NCI-H2107 (cell line): Measurements from ENCODE around the gene ANO1.
"Not testable (repeated sequence)": the region's sequence is repeated elsewhere in the genome, so short reads cannot be mapped to it uniquely, and the experiment has no call there.

ENCODE experiments used
- DNase-seq: peaks from one replicate; lab custom pipeline; 2025; lab: John Stamatoyannopoulos, UW

Gene ANO1

DNA sequence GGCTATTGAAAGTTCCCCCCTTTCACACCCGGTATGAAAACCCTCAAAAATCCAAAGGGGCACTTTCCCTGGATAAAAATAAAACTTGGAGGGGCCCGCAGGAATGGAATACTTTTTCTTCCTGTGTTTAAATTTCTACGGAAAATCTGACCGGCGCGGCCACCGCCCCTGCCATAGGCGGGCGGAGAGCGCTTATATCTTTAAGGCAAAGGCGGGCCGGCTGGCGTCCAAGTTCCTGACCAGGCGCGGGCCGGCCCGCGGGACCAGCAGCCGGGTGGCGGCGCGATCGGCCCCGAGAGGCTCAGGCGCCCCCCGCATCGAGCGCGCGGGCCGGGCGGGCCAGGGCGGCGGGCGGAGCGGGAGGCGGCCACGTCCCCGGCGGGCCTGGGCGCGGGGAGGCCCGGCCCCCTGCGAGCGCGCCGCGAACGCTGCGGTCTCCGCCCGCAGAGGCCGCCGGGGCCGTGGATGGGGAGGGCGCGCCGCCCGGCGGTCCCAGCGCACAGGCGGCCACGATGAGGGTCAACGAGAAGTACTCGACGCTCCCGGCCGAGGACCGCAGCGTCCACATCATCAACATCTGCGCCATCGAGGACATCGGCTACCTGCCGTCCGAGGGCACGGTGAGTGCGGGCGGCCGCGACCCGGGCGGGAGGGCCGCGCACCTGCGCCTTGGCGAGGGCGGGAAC is at the start of gene ANO1:
Gene ANO1 (plus strand): TSS at position 223 of the 686 bp plus-strand sequence. CDS start 290 bp downstream, at position 513.
- no peak for DNase-seq

- no peak for DNase-seq
These were observed 48.8 kb upstream of the ANO1 start for GRCh38 chr11:70029115-70029860.

DNA sequence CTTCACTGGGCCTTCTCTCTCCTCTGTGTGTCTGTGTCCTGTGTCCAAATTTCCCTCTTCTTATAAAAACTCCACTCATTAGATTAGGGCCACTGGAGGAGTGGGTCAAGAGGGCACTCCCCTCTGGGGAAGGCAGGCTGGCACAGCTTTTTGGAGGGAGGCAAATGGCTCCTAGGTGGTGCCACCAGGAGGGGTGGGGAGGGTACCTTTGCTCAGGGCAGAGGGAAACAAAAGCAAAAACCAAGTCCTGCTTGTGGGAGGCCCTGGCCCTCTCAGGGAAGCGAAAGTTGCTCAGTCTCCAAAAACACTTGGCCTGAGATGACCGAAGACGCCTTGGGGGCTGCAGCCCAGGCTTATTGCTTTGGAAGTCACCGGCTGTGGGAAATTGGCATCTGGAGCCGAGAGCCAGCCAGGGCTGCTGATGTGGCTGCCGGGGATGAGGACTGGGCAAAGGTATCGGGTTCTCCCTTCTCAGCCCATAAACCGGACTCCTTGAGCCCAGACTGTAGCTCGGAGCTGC is 48.2 kb upstream of the ANO1 start:
- DNase-seq: no peak

DNA sequence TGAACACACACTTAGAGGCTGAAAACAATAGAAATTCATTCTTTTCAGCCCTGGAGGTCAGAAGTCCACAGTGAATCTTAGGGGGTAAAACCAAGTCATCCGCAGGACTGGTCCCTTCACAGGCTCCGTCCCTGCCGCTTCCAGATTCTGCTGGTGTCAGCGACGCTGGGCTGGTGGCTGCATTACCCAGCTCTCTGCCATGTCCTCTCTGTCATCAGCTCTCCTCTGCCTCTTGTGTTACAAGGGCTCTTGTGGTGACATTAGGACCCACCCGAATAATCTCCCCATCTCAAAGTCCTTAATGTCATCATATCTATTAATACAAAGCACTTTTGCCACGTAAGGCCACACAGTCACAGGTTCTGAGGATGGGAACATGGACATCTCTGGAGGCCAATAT is 47.7 kb upstream of the ANO1 start:
- DNase-seq: no peak

- DNase-seq: no peak
These were observed 46.3 kb upstream of the ANO1 start for GRCh38 chr11:70031631-70032469.

DNA sequence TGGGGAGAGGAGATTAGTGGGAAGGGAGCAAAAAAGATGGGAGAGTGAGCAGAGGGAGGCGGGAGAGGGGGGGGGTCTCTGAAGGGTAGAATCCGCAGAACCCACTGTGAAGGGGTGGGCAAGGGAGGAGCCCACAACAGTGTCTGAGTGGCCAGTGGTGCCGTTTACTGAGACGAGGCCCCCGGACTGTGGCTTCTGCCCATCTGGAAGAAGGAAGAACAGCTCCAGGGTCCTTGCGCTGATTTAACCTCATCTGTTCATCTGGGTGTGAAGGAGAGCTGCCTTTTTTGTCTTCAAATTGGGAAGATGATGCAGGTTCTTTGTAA is 45.7 kb upstream of the ANO1 start:
- no peak for DNase-seq

DNA sequence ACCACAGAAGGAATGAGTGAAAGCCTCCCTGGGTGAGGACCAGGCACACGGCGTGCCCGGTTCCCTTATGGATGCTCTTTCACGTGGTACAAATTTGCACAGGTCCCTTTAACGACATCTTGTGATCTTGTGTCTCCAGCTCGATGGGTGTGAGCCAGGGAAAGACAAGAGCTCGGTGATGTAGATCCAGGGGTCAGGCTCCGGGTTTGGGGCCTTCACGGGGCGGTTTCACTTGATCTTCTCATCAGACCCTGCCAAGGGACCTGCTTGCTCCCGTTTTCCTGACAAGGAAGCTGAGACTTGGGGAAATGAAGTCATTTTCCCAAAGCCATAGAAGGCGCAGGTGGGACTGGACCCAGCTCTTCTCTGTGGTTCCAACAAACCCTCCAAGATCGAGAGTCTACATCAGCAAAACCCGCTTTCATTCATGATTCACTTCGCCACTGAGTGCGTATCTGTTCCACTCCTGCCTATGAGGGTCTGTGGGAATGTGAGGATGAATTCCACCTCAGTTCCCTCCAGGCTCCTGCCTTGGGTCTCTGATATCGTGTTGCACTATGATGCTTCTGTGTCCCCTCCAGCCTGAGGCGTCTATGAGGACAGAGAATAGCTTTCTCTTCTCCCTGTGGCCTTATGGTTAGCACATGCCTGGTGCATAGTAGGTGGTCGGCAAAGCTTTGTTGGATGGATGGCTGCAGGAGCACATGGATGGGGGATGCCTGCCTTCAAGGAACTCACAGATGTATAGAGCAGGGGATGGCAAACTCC is 45.0 kb upstream of the ANO1 start:
- DNase-seq: no peak

- no peak for DNase-seq
These were observed 44.4 kb upstream of the ANO1 start for GRCh38 chr11:70033711-70034070.

- DNase-seq: no peak
These were observed 43.3 kb upstream of the ANO1 start for GRCh38 chr11:70034740-70035365.

GRCh38 chr11:70035665-70036064 is 42.5 kb upstream of the ANO1 start:
- not testable (repeated sequence) for DNase-seq

DNA sequence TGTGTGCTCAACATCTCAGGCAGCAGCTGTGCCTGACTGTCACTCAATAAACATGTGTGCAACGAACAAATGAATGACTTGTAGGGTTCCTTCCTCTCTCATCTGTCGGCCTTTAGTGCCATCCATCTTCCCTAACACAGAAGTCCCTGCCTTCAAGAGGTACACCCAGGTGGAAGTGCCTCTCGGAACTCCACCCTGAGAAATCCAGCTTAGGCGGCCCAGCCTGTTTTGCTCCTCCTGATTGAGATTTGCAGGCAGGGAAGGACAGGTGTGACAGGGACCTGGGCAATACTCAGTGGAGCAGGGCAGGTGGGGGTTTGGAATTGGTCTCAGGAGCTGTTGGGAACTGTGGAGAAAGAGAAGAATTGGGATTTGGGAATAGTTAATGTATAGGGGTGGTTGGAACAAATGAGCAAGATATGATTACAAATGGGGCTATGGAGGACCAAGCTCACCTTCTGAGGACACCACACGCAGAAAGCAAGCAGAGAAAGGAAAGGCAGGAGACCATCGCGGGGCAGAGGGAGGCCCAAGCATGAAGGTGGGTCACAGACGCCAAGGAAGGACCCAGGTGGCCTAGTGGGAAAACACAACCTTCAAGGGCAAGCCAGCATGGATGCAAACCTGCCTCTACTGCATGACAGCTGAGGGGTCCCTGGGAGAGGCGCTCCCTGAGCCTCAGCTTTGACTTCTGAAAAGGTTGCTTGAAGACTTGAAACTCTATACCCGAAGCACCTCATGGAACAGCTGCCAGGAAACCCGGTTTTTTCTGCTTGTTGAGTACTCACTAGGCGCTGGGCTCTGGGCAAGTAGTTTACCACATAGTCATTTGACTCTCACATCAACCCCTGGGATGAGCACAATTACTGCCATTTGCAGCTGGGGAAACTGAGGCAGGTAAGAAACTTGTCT is 40.9 kb upstream of the ANO1 start:
- DNase-seq: no peak

DNA sequence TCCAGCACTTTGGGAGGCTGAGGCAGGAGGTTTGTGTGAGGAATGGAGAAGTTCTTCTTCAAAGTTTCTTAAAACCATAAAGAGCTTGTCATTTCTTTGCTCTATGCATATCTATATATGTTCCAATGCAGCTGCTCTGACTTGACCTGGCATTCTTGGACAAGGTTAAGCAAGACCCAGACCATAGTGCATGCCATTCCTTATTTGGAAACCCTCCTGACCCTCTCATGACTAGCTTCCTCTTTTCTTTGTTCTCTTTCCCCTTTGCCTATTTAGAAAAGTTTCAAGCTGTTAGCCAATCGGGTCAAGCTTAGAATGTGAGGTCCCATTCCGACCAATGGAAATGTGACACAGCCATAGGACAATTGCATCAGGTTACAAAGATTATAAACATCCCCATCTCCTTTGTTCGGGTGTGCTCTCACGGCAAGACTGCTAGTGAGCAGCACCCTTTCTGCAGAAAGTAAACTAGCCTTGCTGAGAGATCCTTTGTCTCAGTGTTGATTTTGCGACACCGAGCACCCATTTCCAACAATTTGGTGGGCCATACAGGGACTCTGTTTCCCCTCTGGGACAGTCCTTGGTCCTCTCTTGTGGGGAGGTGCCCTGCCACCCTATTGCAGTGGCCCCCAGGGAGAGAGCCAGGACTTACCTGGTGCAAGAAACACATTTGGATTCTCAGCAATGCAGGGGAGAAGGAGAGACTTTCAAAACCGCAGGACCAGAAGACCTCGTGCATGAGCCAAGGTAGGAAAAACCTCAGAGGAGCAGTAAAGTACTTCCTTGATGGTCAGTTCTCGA is 39.9 kb upstream of the ANO1 start:
- no peak for DNase-seq

- no peak for DNase-seq
These were observed 37.7 kb upstream of the ANO1 start for GRCh38 chr11:70040452-70040851.

DNA sequence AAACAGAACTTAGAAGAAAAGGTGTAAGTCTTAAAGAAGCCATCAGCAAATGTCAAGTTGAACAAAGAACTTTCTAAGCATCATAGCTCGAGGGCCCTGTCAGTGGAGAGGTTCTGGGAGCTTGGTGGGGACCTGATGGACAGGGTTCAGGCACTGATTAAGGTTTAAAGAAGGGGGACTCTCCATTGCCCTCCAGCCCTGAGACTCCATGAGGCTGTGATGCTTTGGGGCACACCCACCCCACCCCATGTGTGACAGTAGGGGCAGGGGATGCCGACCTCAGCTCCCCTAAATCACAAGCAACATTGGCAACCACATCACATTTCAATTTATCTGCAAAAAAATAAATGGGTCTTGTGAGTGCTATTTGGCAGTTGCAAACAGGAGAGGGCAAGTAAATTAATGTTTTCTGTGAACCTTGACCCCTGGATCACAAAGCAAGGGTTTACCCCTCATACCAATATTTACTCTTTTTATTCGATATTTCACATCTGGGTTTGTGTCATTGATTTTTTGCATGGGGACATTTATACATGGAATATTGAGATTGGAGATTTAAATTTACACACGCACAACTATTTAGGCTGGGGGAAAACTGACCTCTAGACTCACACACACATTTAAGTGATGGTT is 37.1 kb upstream of the ANO1 start:
- no peak for DNase-seq

GRCh38 chr11:70043482-70043881 is 34.6 kb upstream of the ANO1 start:
- DNase-seq: no peak

DNA sequence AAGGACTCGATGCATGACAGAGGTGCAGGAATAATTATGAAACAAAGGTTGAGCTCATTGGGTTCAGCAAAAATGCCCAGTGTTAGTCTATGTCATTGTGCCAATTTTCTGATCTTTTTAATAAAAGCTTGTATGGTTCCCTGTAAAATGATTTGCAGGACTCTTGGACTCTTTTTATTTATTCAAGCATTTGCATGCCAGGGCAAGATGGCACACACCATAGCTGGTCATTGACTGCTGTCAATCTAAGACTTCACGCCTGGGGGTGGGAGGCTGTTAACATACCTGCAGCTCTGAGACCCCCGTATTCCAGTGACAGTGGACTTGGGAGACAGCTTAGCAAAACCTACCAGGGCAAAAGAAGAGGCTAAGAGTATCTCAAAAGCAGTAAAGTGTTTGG is 32.0 kb upstream of the ANO1 start:
- no peak for DNase-seq

- no peak for DNase-seq
These were observed 29.7 kb upstream of the ANO1 start for GRCh38 chr11:70048279-70049024.

DNA sequence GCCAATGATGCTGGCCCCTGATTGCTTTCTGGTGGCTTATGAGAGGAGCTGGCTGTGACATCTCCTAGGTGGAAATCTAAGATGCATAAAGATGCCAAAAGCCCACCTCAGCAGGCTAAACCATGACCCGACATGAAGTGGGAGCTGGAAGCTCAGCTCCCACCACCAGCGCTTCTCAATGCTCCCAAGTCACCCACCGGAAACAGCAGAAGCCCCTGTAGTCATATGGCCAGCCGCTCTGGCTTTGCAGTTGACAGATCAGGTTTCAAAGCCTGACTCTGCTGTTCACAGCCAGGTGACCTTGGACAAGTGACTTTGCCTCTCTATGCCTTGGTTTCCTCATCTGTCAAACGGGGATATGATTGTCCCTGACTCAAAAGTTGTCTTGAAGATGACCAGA is 29.1 kb upstream of the ANO1 start:
- no peak for DNase-seq
